GM12891 (cell line): ENCODE data around the gene TIAM2.

ENCODE experiments used
- POLR2A ChIP-seq: IDR thresholded peaks from 2 replicates; pipeline ENCODE4 v1.6.1; 2011; ENCODE audit warnings: low read depth, low read length, control low read depth
- POLR2AphosphoS5 ChIP-seq: IDR thresholded peaks from 2 replicates; pipeline ENCODE4 v1.6.1; 2011; ENCODE audit warnings: low read depth, low read length, control low read depth
- POU2F2 ChIP-seq: IDR thresholded peaks from 2 replicates; pipeline ENCODE4 v1.6.1; 2011; ENCODE audit warnings: low read depth, mild to moderate bottlenecking, control low read depth, low read length, moderate library complexity
- TAF1 ChIP-seq: IDR thresholded peaks from 2 replicates; pipeline ENCODE4 v1.6.1; 2011; ENCODE audit warnings: low read depth, low read length, control low read depth

DNA sequence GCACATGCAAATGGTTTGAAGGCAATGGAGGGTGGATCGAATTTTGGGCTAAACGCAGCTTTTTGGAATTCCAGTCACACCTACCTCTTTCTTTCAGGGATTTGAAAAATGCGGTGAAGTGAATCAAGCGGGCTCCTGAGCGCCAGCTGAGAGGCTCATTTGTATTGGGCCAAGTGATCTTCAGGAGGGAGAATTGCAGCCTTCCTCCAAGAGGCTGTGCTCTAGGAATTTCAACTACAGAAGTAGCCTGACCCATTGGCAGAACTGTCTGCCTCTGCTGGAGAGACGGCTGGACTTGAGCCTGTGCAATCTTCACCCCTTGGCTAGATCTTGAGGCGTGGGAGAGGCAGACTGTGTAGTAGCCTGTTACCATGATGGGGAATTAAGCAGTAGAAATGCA, 5.7 kb upstream of the TIAM2 start:
- TF ChIP-seq POLR2A (no peak), POLR2AphosphoS5 (no peak), TAF1 (no peak), POU2F2 (no peak)
